Measurements from ENCODE around the gene SMC1B.
"Not testable (repeated sequence)": the region's sequence is repeated elsewhere in the genome, so short reads cannot be mapped to it uniquely, and the experiment has no call there.

SMC1B gene

GRCh38 chr22:45332001-45332400 is 81.4 kb downstream of the SMC1B start:
- Histone ChIP-seq H3K36me3 (ENCODE audit: insufficient read depth, low read length) (no peaks in the 10 kb centered on the region), H3K27ac (ENCODE audit: low read depth, low read length) (no peak overlapping the region), H3K4me1 (ENCODE audit: control insufficient read depth, insufficient read depth, low read length, unreplicated experiment) (no peaks in the 10 kb centered on the region), H2AFZ (ENCODE audit: low read length, unreplicated experiment) (no peak overlapping the region), H3K79me2 (ENCODE audit: control insufficient read depth, insufficient read depth, low read length, unreplicated experiment) (no peaks in the 10 kb centered on the region), H3K4me3 (ENCODE audit: low read depth, low read length) (no peak overlapping the region), H3K27me3 (ENCODE audit: insufficient read depth, low read length) (no peaks in the 10 kb centered on the region)

- H3K27ac ChIP-seq (ENCODE audit: low read depth, low read length): no peak overlapping the region
Measured at GRCh38 chr22:45331486-45331885, 81.9 kb downstream of the SMC1B start.

GRCh38 chr22:45330548-45330947 is 82.9 kb downstream of the SMC1B start:
- H3K36me3 ChIP-seq (ENCODE audit: insufficient read depth, low read length): no peaks in the 10 kb centered on the region

More at GRCh38 chr22:45331486-45331885, 81.9 kb downstream of the SMC1B start:
- no peak overlapping the region for H2AFZ ChIP-seq (ENCODE audit: low read length, unreplicated experiment)
- H3K4me1 ChIP-seq (ENCODE audit: control insufficient read depth, insufficient read depth, low read length, unreplicated experiment): no peaks in the 10 kb centered on the region
- no peak overlapping the region for H3K4me3 ChIP-seq (ENCODE audit: low read depth, low read length)
- H3K36me3 ChIP-seq (ENCODE audit: insufficient read depth, low read length): no peaks in the 10 kb centered on the region
- no peaks in the 10 kb centered on the region for H3K27me3 ChIP-seq (ENCODE audit: insufficient read depth, low read length)
- H3K79me2 ChIP-seq (ENCODE audit: control insufficient read depth, insufficient read depth, low read length, unreplicated experiment): no peaks in the 10 kb centered on the region

GRCh38 chr22:45329530-45329936 is 83.9 kb downstream of the SMC1B start:
- Histone ChIP-seq H3K4me1 (ENCODE audit: control insufficient read depth, insufficient read depth, low read length, unreplicated experiment) (no peaks in the 10 kb centered on the region), H2AFZ (ENCODE audit: low read length, unreplicated experiment) (no peak overlapping the region), H3K27ac (ENCODE audit: low read depth, low read length) (no peak overlapping the region), H3K27me3 (ENCODE audit: insufficient read depth, low read length) (no peaks in the 10 kb centered on the region), H3K36me3 (ENCODE audit: insufficient read depth, low read length) (no peaks in the 10 kb centered on the region), H3K79me2 (ENCODE audit: control insufficient read depth, insufficient read depth, low read length, unreplicated experiment) (no peaks in the 10 kb centered on the region), H3K4me3 (ENCODE audit: low read depth, low read length) (no peak overlapping the region)

More at GRCh38 chr22:45330548-45330947, 82.9 kb downstream of the SMC1B start:
- H3K4me3 ChIP-seq (ENCODE audit: low read depth, low read length): no peak overlapping the region
- no peak overlapping the region for H2AFZ ChIP-seq (ENCODE audit: low read length, unreplicated experiment)
- H3K27ac ChIP-seq (ENCODE audit: low read depth, low read length): no peak overlapping the region
- no peaks in the 10 kb centered on the region for H3K27me3 ChIP-seq (ENCODE audit: insufficient read depth, low read length)
- H3K79me2 ChIP-seq (ENCODE audit: control insufficient read depth, insufficient read depth, low read length, unreplicated experiment): no peaks in the 10 kb centered on the region
- no peaks in the 10 kb centered on the region for H3K4me1 ChIP-seq (ENCODE audit: control insufficient read depth, insufficient read depth, low read length, unreplicated experiment)

GRCh38 chr22:45328822-45329529 is 84.4 kb downstream of the SMC1B start:
- no peaks in the 10 kb centered on the region for H3K36me3 ChIP-seq (ENCODE audit: insufficient read depth, low read length)
- no peaks in the 10 kb centered on the region for H3K79me2 ChIP-seq (ENCODE audit: control insufficient read depth, insufficient read depth, low read length, unreplicated experiment)
- H3K4me3 ChIP-seq (ENCODE audit: low read depth, low read length): no peak overlapping the region
- H3K4me1 ChIP-seq (ENCODE audit: control insufficient read depth, insufficient read depth, low read length, unreplicated experiment): no peaks in the 10 kb centered on the region
- no peaks in the 10 kb centered on the region for H3K27me3 ChIP-seq (ENCODE audit: insufficient read depth, low read length)
- H3K27ac ChIP-seq (ENCODE audit: low read depth, low read length): no peak overlapping the region
- H2AFZ ChIP-seq (ENCODE audit: low read length, unreplicated experiment): no peak overlapping the region

GRCh38 chr22:45328261-45328660 is 85.1 kb downstream of the SMC1B start:
- not testable (repeated sequence) for H3K27ac ChIP-seq (ENCODE audit: low read depth, low read length); H3K27me3 ChIP-seq (ENCODE audit: insufficient read depth, low read length); H2AFZ ChIP-seq (ENCODE audit: low read length, unreplicated experiment); H3K4me1 ChIP-seq (ENCODE audit: control insufficient read depth, insufficient read depth, low read length, unreplicated experiment); H3K79me2 ChIP-seq (ENCODE audit: control insufficient read depth, insufficient read depth, low read length, unreplicated experiment); H3K4me3 ChIP-seq (ENCODE audit: low read depth, low read length); H3K36me3 ChIP-seq (ENCODE audit: insufficient read depth, low read length)

GRCh38 chr22:45324311-45324711 is 89.1 kb downstream of the SMC1B start:
- H2AFZ ChIP-seq (ENCODE audit: low read length, unreplicated experiment): no peak overlapping the region
- H3K4me3 ChIP-seq (ENCODE audit: low read depth, low read length): no peak overlapping the region
- no peak overlapping the region for H3K27ac ChIP-seq (ENCODE audit: low read depth, low read length)
- H3K79me2 ChIP-seq (ENCODE audit: control insufficient read depth, insufficient read depth, low read length, unreplicated experiment): peaks cover 11% of the 10 kb centered on the region
- no peaks in the 10 kb centered on the region for H3K27me3 ChIP-seq (ENCODE audit: insufficient read depth, low read length)
- H3K36me3 ChIP-seq (ENCODE audit: insufficient read depth, low read length): no peaks in the 10 kb centered on the region
- H3K4me1 ChIP-seq (ENCODE audit: control insufficient read depth, insufficient read depth, low read length, unreplicated experiment): no peaks in the 10 kb centered on the region

- no peak overlapping the region for H3K4me3 ChIP-seq (ENCODE audit: low read depth, low read length)
- peaks cover 18% of the 10 kb centered on the region for H3K79me2 ChIP-seq (ENCODE audit: control insufficient read depth, insufficient read depth, low read length, unreplicated experiment)
- H3K4me1 ChIP-seq (ENCODE audit: control insufficient read depth, insufficient read depth, low read length, unreplicated experiment): peaks cover 6% of the 10 kb centered on the region
- no peak overlapping the region for H3K27ac ChIP-seq (ENCODE audit: low read depth, low read length)
- H2AFZ ChIP-seq (ENCODE audit: low read length, unreplicated experiment): no peak overlapping the region
- no peaks in the 10 kb centered on the region for H3K27me3 ChIP-seq (ENCODE audit: insufficient read depth, low read length)
- H3K36me3 ChIP-seq (ENCODE audit: insufficient read depth, low read length): no peaks in the 10 kb centered on the region
Measured at GRCh38 chr22:45323695-45324094, 89.7 kb downstream of the SMC1B start.

GRCh38 chr22:45322873-45323525 is 90.4 kb downstream of the SMC1B start:
- peaks cover 18% of the 10 kb centered on the region for H3K79me2 ChIP-seq (ENCODE audit: control insufficient read depth, insufficient read depth, low read length, unreplicated experiment)
- no peak overlapping the region for H2AFZ ChIP-seq (ENCODE audit: low read length, unreplicated experiment)
- H3K4me3 ChIP-seq (ENCODE audit: low read depth, low read length): no peak overlapping the region
- no peak overlapping the region for H3K27ac ChIP-seq (ENCODE audit: low read depth, low read length)
- no peaks in the 10 kb centered on the region for H3K27me3 ChIP-seq (ENCODE audit: insufficient read depth, low read length)
- peaks cover 10% of the 10 kb centered on the region for H3K4me1 ChIP-seq (ENCODE audit: control insufficient read depth, insufficient read depth, low read length, unreplicated experiment)
- H3K36me3 ChIP-seq (ENCODE audit: insufficient read depth, low read length): no peaks in the 10 kb centered on the region

GRCh38 chr22:45321827-45322226 is 91.6 kb downstream of the SMC1B start:
- Histone ChIP-seq H3K27me3 (ENCODE audit: insufficient read depth, low read length) (no peaks in the 10 kb centered on the region), H2AFZ (ENCODE audit: low read length, unreplicated experiment) (no peak overlapping the region), H3K79me2 (ENCODE audit: control insufficient read depth, insufficient read depth, low read length, unreplicated experiment) (peaks cover 18% of the 10 kb centered on the region), H3K4me3 (ENCODE audit: low read depth, low read length) (no peak overlapping the region), H3K27ac (ENCODE audit: low read depth, low read length) (no peak overlapping the region), H3K4me1 (ENCODE audit: control insufficient read depth, insufficient read depth, low read length, unreplicated experiment) (peaks cover 14% of the 10 kb centered on the region), H3K36me3 (ENCODE audit: insufficient read depth, low read length) (no peaks in the 10 kb centered on the region)

GRCh38 chr22:45320357-45320976 is 92.9 kb downstream of the SMC1B start:
- Histone ChIP-seq H3K27me3 (ENCODE audit: insufficient read depth, low read length) (no peaks in the 10 kb centered on the region), H3K27ac (ENCODE audit: low read depth, low read length) (no peak overlapping the region), H3K4me3 (ENCODE audit: low read depth, low read length) (no peak overlapping the region), H3K4me1 (ENCODE audit: control insufficient read depth, insufficient read depth, low read length, unreplicated experiment) (peaks cover 14% of the 10 kb centered on the region), H2AFZ (ENCODE audit: low read length, unreplicated experiment) (no peak overlapping the region), H3K36me3 (ENCODE audit: insufficient read depth, low read length) (no peaks in the 10 kb centered on the region), H3K79me2 (ENCODE audit: control insufficient read depth, insufficient read depth, low read length, unreplicated experiment) (peaks cover 18% of the 10 kb centered on the region)
